ENCODE results near the gene CRMP1. TPM values are rescaled to one million over a fixed set of nuclear protein-coding genes. Genes with fewer than 3 reads are reported as not detected.

CRMP1 gene
- total and polyA plus RNA-seq, 7 donors: under 0.01 to 6.4 (median 4.2) TPM; not detected in 1

- H3K27me3 ChIP-seq: peaks cover 27 to 66% (median 31%) of the 10 kb centered on the region in 3 donors
- intact Hi-C loops (cut with DNase I): no loop called here
- WGBS, 2 donors: 50 to 68% methylated on average over 7 of the region's 7 CpGs
Measured at GRCh38 chr4:5884796-5885195, 8.1 kb downstream of the CRMP1 start.

DNA sequence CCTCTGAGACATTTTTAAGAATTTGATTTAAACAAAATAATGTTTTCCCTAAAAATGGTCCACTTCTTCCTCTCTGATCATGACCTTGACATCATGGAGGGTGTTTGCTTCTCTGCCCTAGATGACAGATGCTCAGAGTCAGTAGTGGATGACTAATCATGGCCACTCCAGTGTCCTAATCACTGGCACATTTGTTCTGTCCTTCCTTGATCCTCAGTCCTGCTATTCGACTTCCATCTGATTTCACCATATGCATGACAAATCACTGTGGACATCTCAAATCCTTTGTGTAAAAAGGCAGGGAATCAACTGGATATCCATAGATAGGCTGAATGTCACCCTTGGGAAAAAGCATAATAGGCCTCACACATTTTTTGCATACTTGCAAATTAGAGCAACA lies 9.0 kb downstream of the CRMP1 start:
- intact Hi-C loops (cut with DNase I): no loop called here
- Histone ChIP-seq H3K36me3 (no peaks in the 10 kb centered on the region), H3K27me3 (peaks cover 18 to 57% (median 23%) of the 10 kb centered on the region in 3 donors), H3K4me3 (no peak overlapping the region), H3K4me1 (peaks cover 0 to 19% (median 16%) of the 10 kb centered on the region in 4 donors), H3K9me3 (no peaks in the 10 kb centered on the region), H3K27ac (no peak overlapping the region)
- no peak for DNase-seq
- no peak for TF ChIP-seq EP300 (IDR thresholded peaks at IDR 0.05)
- no peak for TF ChIP-seq POLR2AphosphoS5 (IDR thresholded peaks at IDR 0.05)
- no peak for TF ChIP-seq POLR2A (IDR thresholded peaks at IDR 0.05)
- no peak for TF ChIP-seq CTCF (IDR thresholded peaks at IDR 0.05)
- 75 to 78% methylated on average over 1 of the region's 1 CpG for WGBS, 2 donors

More at GRCh38 chr4:5884796-5885195, 8.1 kb downstream of the CRMP1 start:
- H3K4me3 ChIP-seq: no peak overlapping the region
- H3K36me3 ChIP-seq: no peaks in the 10 kb centered on the region
- H3K27ac ChIP-seq: no peak overlapping the region
- TF ChIP-seq POLR2AphosphoS5 (IDR thresholded peaks at IDR 0.05) (no peak), EP300 (IDR thresholded peaks at IDR 0.05) (no peak), CTCF (IDR thresholded peaks at IDR 0.05) (no peak), POLR2A (IDR thresholded peaks at IDR 0.05) (no peak)
- peaks cover 0 to 19% (median 17%) of the 10 kb centered on the region in 4 donors for H3K4me1 ChIP-seq
- no peaks in the 10 kb centered on the region for H3K9me3 ChIP-seq
- DNase-seq: no peak

DNA sequence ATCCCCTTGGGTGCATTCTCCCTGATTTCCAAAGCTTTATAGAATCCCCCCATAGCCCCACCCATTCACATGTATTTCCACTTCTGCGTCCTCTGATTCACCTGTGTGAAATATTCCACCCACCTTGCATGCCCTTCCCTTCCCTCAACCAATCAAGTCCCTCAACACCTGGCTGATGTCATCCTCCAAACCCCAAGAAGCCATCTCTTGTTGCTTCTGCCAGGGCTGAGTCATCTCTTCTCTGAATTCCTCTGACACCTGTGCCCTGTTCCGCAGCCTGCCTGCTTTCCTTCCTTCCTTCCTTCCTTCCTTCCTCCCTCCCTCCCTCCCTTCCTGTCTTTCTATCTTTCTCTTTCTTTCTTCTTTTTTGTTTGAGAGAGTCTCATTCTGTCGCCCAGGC lies 9.9 kb downstream of the CRMP1 start:
- WGBS, 2 donors: 79 to 84% methylated on average over 3 of the region's 3 CpGs
- no peak for DNase-seq
- no peaks in the 10 kb centered on the region for H3K9me3 ChIP-seq
- no peak for TF ChIP-seq POLR2AphosphoS5 (IDR thresholded peaks at IDR 0.05)
- TF ChIP-seq POLR2A (IDR thresholded peaks at IDR 0.05): no peak
- TF ChIP-seq EP300 (IDR thresholded peaks at IDR 0.05): no peak
- no peak for TF ChIP-seq CTCF (IDR thresholded peaks at IDR 0.05)
- H3K36me3 ChIP-seq: no peaks in the 10 kb centered on the region
- no peak overlapping the region for H3K27ac ChIP-seq
- H3K27me3 ChIP-seq: peaks cover 10 to 47% (median 13%) of the 10 kb centered on the region in 3 donors
- intact Hi-C loops (cut with DNase I): no loop called here
- H3K4me1 ChIP-seq: peaks cover 0 to 10% (median 9%) of the 10 kb centered on the region in 4 donors
- no peak overlapping the region for H3K4me3 ChIP-seq

GRCh38 chr4:5881340-5881739 lies 11.5 kb downstream of the CRMP1 start:
- H3K27me3 ChIP-seq: peaks cover 0 to 36% (median 0%) of the 10 kb centered on the region in 3 donors
- no peak for TF ChIP-seq POLR2AphosphoS5 (IDR thresholded peaks at IDR 0.05)
- no peak for TF ChIP-seq EP300 (IDR thresholded peaks at IDR 0.05)
- no peak for TF ChIP-seq POLR2A (IDR thresholded peaks at IDR 0.05)
- no peak for TF ChIP-seq CTCF (IDR thresholded peaks at IDR 0.05)
- WGBS, 2 donors: 29 to 36% methylated on average over 4 of the region's 4 CpGs

DNA sequence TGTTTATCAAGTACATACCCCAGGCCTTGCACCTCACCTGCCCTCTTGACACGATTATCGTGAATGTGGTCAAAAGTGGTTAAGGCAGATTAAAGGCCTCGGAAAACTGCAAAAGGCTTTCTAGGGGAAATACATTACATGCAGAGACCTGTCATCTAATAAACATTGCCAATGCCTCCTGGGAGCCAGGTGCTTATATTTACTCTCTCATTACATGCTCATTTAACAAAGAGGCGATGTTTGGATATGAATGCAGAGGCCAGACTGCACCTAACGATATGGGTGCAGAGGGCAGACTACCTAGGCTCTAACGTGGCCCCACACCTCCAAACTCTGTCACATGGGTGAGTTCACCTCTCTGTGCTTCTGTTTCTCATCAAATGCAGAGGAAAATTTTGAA lies 14.5 kb downstream of the CRMP1 start:
- Histone ChIP-seq H3K27me3 (peaks cover 0 to 17% (median 0%) of the 10 kb centered on the region in 3 donors), H3K9me3 (no peaks in the 10 kb centered on the region), H3K27ac (no peak overlapping the region), H3K4me3 (no peak overlapping the region), H3K36me3 (no peaks in the 10 kb centered on the region), H3K4me1 (peaks cover 0 to 5% (median 2%) of the 10 kb centered on the region in 4 donors)
- 72 to 84% methylated on average over 6 of the region's 6 CpGs for WGBS, 2 donors
- intact Hi-C loops (cut with DNase I): no loop called here
- DNase-seq: no peak
- TF ChIP-seq POLR2AphosphoS5 (IDR thresholded peaks at IDR 0.05) (no peak), CTCF (IDR thresholded peaks at IDR 0.05) (no peak), POLR2A (IDR thresholded peaks at IDR 0.05) (no peak), EP300 (IDR thresholded peaks at IDR 0.05) (no peak)

More at GRCh38 chr4:5881340-5881739, 11.5 kb downstream of the CRMP1 start:
- Histone ChIP-seq H3K4me3 (no peak overlapping the region), H3K27ac (no peak overlapping the region), H3K36me3 (no peaks in the 10 kb centered on the region), H3K4me1 (no peaks in the 10 kb centered on the region), H3K9me3 (no peaks in the 10 kb centered on the region)
- intact Hi-C loops (cut with DNase I): no loop called here
- no peak for DNase-seq
